Ishikawa (cell line): ENCODE data around the gene NOS1AP.

ENCODE experiments used
- CEBPB ChIP-seq: IDR thresholded peaks from 2 replicates; pipeline ENCODE4 v1.6.1; 2012
- CREB1 ChIP-seq: IDR thresholded peaks from 2 replicates; pipeline ENCODE4 v1.6.1; 2012; ENCODE audit warnings: low read depth
- EGR1 ChIP-seq: IDR thresholded peaks from 2 replicates; pipeline ENCODE4 v1.6.1; 2012
- EP300 ChIP-seq: IDR thresholded peaks from 2 replicates; pipeline ENCODE4 v1.6.1; 2012; ENCODE audit warnings: borderline replicate concordance
- FOXM1 ChIP-seq: IDR thresholded peaks from 2 replicates; pipeline ENCODE4 v1.6.1; 2012; ENCODE audit warnings: low read depth, borderline replicate concordance
- MAX ChIP-seq: IDR thresholded peaks from 2 replicates; pipeline ENCODE4 v1.6.1; 2012
- NFIC ChIP-seq: IDR thresholded peaks from 2 replicates; pipeline ENCODE4 v1.6.1; 2012
- RAD21 ChIP-seq: IDR thresholded peaks from 2 replicates; pipeline ENCODE4 v1.6.1; 2012; ENCODE audit warnings: low read depth
- REST ChIP-seq: IDR thresholded peaks from 2 replicates; pipeline ENCODE4 v1.6.1; 2012; ENCODE audit warnings: low read depth, mild to moderate bottlenecking
- TAF1 ChIP-seq: IDR thresholded peaks from 2 replicates; pipeline ENCODE4 v1.6.1; 2012; ENCODE audit warnings: low read depth, mild to moderate bottlenecking
- TCF12 ChIP-seq: IDR thresholded peaks from 2 replicates; pipeline ENCODE4 v1.6.1; 2012; ENCODE audit warnings: low read depth
- TEAD4 ChIP-seq: IDR thresholded peaks from 2 replicates; pipeline ENCODE4 v1.6.1; 2012
- USF1 ChIP-seq: IDR thresholded peaks from 2 replicates; pipeline ENCODE4 v1.6.1; 2012
- YY1 ChIP-seq: IDR thresholded peaks from 2 replicates; pipeline ENCODE4 v1.6.1; 2012; ENCODE audit warnings: low read depth
- ZBTB7A ChIP-seq: IDR thresholded peaks from 2 replicates; pipeline ENCODE4 v1.6.1; 2012; ENCODE audit warnings: low read depth

The NOS1AP gene

GRCh38 chr1:162258394-162258793 is 188.9 kb downstream of the NOS1AP start:
- TF ChIP-seq YY1 (no peak), FOXM1 (no peak), TCF12 (no peak), CREB1 (no peak), NFIC (no peak)

GRCh38 chr1:162259894-162260455 is 190.5 kb downstream of the NOS1AP start:
- no peak for TF ChIP-seq CEBPB
- TF ChIP-seq REST: no peak
- TF ChIP-seq TCF12: no peak
- no peak for TF ChIP-seq RAD21
- no peak for TF ChIP-seq MAX
- TF ChIP-seq CREB1: no peak
- TF ChIP-seq TAF1: no peak
- no peak for TF ChIP-seq TEAD4
- TF ChIP-seq EGR1: no peak

GRCh38 chr1:162264108-162264507 is 194.6 kb downstream of the NOS1AP start:
- TF ChIP-seq RAD21 (no peak), MAX (no peak), NFIC (no peak), USF1 (no peak), TAF1 (no peak)

- TF ChIP-seq FOXM1 (no peak), ZBTB7A (no peak), MAX (no peak), TEAD4 (no peak), NFIC (no peak), CEBPB (no peak), CREB1 (no peak), TCF12 (no peak), TAF1 (no peak), EGR1 (no peak), USF1 (no peak), EP300 (no peak), RAD21 (no peak), REST (no peak), YY1 (no peak)
Measured at GRCh38 chr1:162265983-162266382, 196.5 kb downstream of the NOS1AP start.

- TF ChIP-seq TEAD4 (no peak), MAX (no peak), NFIC (no peak), REST (no peak), YY1 (no peak), FOXM1 (no peak), RAD21 (no peak), TCF12 (no peak), EGR1 (no peak), CEBPB (no peak), TAF1 (no peak), CREB1 (no peak)
Measured at GRCh38 chr1:162270016-162270770, 200.7 kb downstream of the NOS1AP start.
